ENCODE measurements around the gene FAAP100.

FAAP100 gene

GRCh38 chr17:81566461-81567126 lies 14.4 kb upstream of the FAAP100 start:
- no peak for TF ChIP-seq CTCF (IDR thresholded peaks at IDR 0.05; ENCODE audit: extremely low read depth, missing control alignments)
- no peak for DNase-seq (ENCODE audit: low spot score)

- TF ChIP-seq CTCF (IDR thresholded peaks at IDR 0.05; ENCODE audit: extremely low read depth, missing control alignments): no peak
- no peak for DNase-seq (ENCODE audit: low spot score)
Observed at GRCh38 chr17:81565231-81565630, 13.1 kb upstream of the FAAP100 start.

GRCh38 chr17:81564778-81565177 lies 12.6 kb upstream of the FAAP100 start:
- DNase-seq (ENCODE audit: low spot score): no peak
- TF ChIP-seq CTCF (IDR thresholded peaks at IDR 0.05; ENCODE audit: extremely low read depth, missing control alignments): no peak

- no peak for TF ChIP-seq CTCF (IDR thresholded peaks at IDR 0.05; ENCODE audit: extremely low read depth, missing control alignments)
- no peak for DNase-seq (ENCODE audit: low spot score)
Observed at GRCh38 chr17:81563861-81564586, 11.9 kb upstream of the FAAP100 start.

GRCh38 chr17:81561494-81561885 lies 9.3 kb upstream of the FAAP100 start:
- no peak for TF ChIP-seq CTCF (IDR thresholded peaks at IDR 0.05; ENCODE audit: extremely low read depth, missing control alignments)
- no peak for DNase-seq (ENCODE audit: low spot score)

GRCh38 chr17:81558941-81559806 lies 7.0 kb upstream of the FAAP100 start:
- TF ChIP-seq CTCF (IDR thresholded peaks at IDR 0.05; ENCODE audit: extremely low read depth, missing control alignments): no peak
- DNase-seq (ENCODE audit: low spot score): no peak

GRCh38 chr17:81558115-81558468 lies 5.9 kb upstream of the FAAP100 start:
- no peak for DNase-seq (ENCODE audit: low spot score)
- TF ChIP-seq CTCF (IDR thresholded peaks at IDR 0.05; ENCODE audit: extremely low read depth, missing control alignments): no peak

All from GM20000 (cell line).